Mesothelial cell of epicardium (in vitro differentiated cells): ENCODE results near the gene PIRT. TPM values are rescaled to one million over a fixed set of nuclear protein-coding genes. Genes with fewer than 3 reads are reported as not detected.

Source experiments
- DNase-seq, 2 experiments: peaks; one replicate each; pipeline ENCODE4 v3.0.0; 2021; ENCODE audit warnings: low spot score in 2 of 2; ENCODE audit not compliant: unreplicated experiment in 2 of 2
- H3K27ac Mint-ChIP-seq: 2 replicates; pipeline ENCODE4 v1.8.0; 2021; ENCODE audit warnings: mixed read lengths
- H3K27me3 Mint-ChIP-seq: 2 replicates; pipeline ENCODE4 v1.8.0; 2021; ENCODE audit warnings: low read depth, mixed read lengths
- H3K36me3 Mint-ChIP-seq: 2 replicates; pipeline ENCODE4 v1.8.0; 2021; ENCODE audit warnings: mixed read lengths
- H3K4me1 Mint-ChIP-seq: 2 replicates; pipeline ENCODE4 v1.8.0; 2021; ENCODE audit warnings: mixed read lengths
- H3K4me3 Mint-ChIP-seq: 2 replicates; pipeline ENCODE4 v1.8.0; 2021; ENCODE audit warnings: mild to moderate bottlenecking, moderate library complexity, mixed read lengths
- H3K9me3 Mint-ChIP-seq: 2 replicates; pipeline ENCODE4 v1.8.0; 2021; ENCODE audit warnings: mixed read lengths
- total RNA-seq: library from RNA; stranded (reverse); gene quantifications from 3 replicates; pipeline ENCODE4 v1.2.1, GENCODE V29; 2021
- TF ChIP-seq, protein P1 (sequence below): fragments of 200-600 bp; sonication (generic); IDR thresholded peaks from one replicate; pipeline ENCODE4 v1.5.0; 2021; ENCODE audit warnings: antibody characterized with exemption; ENCODE audit not compliant: unreplicated experiment

PIRT gene
- total RNA-seq, 1 donor from 2014 or later = not detected

DNA sequence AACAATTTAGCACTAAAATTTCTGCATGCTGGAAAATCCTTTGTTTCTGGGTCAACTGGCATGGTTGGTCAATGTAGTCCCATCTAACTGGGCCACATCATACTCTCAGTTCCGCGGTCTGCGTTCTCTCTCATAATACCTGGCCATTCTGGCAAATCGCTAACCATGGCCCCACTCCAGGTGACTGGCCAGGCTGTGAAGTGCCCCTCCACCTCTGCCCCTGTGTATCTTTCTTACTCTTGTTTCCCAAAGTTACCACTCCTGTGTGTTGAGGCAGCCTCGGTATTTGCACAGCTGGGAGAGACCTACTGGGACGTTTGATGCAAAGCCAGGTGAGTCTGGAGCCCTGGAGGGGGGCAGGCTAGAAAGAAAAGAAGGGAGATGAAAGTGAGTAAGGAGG is 32.0 kb downstream of the PIRT start:
- no peaks in the 10 kb centered on the region for H3K4me1 Mint-ChIP-seq
- TF ChIP-seq, protein P1, sequence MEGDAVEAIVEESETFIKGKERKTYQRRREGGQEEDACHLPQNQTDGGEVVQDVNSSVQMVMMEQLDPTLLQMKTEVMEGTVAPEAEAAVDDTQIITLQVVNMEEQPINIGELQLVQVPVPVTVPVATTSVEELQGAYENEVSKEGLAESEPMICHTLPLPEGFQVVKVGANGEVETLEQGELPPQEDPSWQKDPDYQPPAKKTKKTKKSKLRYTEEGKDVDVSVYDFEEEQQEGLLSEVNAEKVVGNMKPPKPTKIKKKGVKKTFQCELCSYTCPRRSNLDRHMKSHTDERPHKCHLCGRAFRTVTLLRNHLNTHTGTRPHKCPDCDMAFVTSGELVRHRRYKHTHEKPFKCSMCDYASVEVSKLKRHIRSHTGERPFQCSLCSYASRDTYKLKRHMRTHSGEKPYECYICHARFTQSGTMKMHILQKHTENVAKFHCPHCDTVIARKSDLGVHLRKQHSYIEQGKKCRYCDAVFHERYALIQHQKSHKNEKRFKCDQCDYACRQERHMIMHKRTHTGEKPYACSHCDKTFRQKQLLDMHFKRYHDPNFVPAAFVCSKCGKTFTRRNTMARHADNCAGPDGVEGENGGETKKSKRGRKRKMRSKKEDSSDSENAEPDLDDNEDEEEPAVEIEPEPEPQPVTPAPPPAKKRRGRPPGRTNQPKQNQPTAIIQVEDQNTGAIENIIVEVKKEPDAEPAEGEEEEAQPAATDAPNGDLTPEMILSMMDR = no peak
- peaks cover 5% of the 10 kb centered on the region for H3K27me3 Mint-ChIP-seq
- H3K36me3 Mint-ChIP-seq = no peaks in the 10 kb centered on the region
- DNase-seq = no peak
- no peak overlapping the region for H3K27ac Mint-ChIP-seq
- H3K4me3 Mint-ChIP-seq = no peak overlapping the region
- H3K9me3 Mint-ChIP-seq = no peaks in the 10 kb centered on the region

DNA sequence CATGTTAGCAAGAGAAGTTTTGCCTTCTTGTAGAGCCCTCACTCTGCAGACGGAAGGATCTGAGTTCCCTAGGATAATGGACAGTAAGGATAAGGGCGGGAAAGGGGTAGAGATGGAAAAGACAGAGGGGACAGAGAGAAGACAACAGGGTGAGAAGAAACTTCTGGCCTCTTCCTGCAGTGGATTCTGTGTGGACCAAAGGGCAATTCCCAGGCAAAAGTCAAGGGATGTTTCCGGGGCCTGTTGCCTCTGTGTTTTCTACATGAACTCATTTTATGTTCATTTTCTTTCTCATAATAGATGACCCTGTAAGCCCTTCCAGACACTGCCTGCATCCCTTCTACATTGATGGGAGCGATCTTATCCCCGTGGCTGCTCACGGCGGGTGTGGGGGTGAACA is 33.3 kb downstream of the PIRT start:
- H3K9me3 Mint-ChIP-seq = no peaks in the 10 kb centered on the region
- no peaks in the 10 kb centered on the region for H3K36me3 Mint-ChIP-seq
- H3K4me3 Mint-ChIP-seq = no peak overlapping the region
- H3K27ac Mint-ChIP-seq = no peak overlapping the region
- DNase-seq = no peak
- H3K27me3 Mint-ChIP-seq = no peaks in the 10 kb centered on the region
- H3K4me1 Mint-ChIP-seq = no peaks in the 10 kb centered on the region
- TF ChIP-seq, protein P1 = no peak

DNA sequence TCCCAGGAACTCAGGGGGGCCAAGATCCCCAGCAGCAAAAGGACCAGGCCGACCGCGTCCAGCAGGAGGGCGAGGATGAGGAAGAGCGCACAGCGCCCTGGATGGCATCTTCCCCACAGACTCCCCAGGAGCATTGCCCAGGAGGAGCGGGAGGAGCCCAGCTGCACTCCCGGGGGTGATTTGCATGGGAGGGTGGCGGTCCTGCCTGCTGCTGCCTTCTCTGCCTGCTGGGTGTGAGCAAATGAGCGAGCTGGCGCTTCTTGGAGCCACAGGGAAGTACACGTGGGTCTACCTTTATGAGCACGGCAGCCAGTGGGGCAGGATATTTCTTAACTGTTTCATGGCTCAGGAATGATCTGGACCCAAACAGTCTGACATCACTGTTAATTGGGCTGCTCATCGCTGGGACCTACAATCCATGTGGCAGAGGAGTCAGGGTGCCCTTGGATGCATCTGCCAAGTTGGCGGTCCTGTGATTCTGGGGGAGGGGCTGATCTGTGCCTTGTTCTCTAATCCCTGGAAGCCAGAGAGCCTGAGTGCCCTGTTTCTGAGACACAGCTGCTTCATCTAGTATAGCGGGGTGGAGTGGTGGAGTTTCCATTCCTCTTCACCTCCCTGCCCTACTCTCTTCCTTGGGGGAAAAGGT is 33.9 kb downstream of the PIRT start, which contains the start of gene TMEM238L:
TMEM238L (minus strand) TSS at position 270 of the 646 bp plus-strand sequence; CDS start at position 134, 136 bp downstream.
- Mint-ChIP-seq H3K9me3 (no peaks in the 10 kb centered on the region), H3K4me1 (no peaks in the 10 kb centered on the region), H3K4me3 (no peak within 1 kb of the TSS), H3K36me3 (no peaks in the 10 kb centered on the region), H3K27ac (no peak within 1 kb of the TSS), H3K27me3 (no peaks in the 10 kb centered on the region)
- no peak for DNase-seq
- TF ChIP-seq, protein P1 = no peak

DNA sequence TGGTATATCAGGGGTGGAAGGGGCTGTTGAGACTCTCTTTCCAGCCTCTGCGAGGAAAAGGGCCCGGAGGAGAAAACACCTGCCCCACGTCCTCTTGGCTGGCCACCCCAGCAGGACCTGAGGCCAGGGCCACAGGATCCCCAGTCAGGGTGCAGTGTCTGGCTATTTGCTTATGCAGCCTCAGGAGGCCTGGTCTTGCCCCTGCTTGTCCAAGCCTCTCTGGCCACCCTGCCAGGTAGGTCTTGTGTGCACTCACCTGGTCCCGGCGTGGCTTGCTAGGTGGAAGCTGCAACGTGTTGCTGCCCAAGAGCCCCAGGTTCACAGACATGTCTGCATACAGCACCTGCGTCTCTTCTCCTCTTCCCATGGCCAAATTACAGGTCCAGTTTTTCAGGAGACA is 34.5 kb downstream of the PIRT start:
- no peaks in the 10 kb centered on the region for H3K27me3 Mint-ChIP-seq
- H3K36me3 Mint-ChIP-seq = no peaks in the 10 kb centered on the region
- no peak for DNase-seq
- no peak overlapping the region for H3K4me3 Mint-ChIP-seq
- TF ChIP-seq, protein P1 = no peak
- H3K4me1 Mint-ChIP-seq = no peaks in the 10 kb centered on the region
- H3K27ac Mint-ChIP-seq = no peak overlapping the region
- no peaks in the 10 kb centered on the region for H3K9me3 Mint-ChIP-seq

DNA sequence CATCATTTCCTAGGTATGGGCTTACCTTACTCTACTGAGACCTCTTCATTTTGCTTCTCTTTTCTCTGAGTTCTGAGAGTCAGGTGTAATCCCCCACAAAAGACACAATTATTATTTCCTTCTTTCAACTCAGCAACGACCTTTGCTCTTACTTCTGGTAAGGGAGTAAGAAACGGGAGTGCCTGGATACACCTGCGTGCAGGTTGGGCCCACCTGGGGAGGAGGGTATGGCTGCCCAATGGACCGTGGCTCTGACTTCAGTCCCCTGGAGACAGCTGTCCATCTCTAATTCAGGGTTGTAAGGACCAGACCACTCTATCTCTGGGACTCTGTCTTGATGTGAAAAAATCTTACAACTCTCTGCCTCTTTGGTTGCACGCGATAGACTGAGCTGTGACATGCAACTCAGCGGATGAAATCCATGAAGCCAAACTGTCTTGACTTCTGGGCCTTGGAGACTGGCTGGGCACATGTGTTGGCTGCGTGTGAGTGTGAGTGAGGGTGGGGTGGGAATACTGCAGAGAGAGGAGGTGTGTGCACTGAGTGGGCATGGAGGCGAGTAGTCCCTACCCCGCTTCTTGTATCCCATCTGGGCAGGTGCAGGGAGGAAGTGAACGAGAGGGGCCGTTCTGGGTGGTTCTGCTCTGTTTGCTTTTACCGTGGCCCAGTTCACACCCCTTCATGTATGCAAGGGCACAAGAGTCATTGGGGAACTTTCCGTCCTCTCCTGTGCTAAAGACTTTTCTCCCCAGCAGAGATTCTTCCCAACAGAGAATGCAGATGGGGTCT is 35.2 kb downstream of the PIRT start:
- H3K4me3 Mint-ChIP-seq = no peak overlapping the region
- H3K27me3 Mint-ChIP-seq = no peaks in the 10 kb centered on the region
- TF ChIP-seq, protein P1 = no peak
- DNase-seq = no peak
- no peaks in the 10 kb centered on the region for H3K36me3 Mint-ChIP-seq
- H3K27ac Mint-ChIP-seq = no peak overlapping the region
- H3K4me1 Mint-ChIP-seq = no peaks in the 10 kb centered on the region
- no peaks in the 10 kb centered on the region for H3K9me3 Mint-ChIP-seq
